NCI-H2107 (cell line): ENCODE measurements around the gene RNU5D-1.
"Not testable (repeated sequence)": the region's sequence is repeated elsewhere in the genome, so short reads cannot be mapped to it uniquely, and the experiment has no call there.

ENCODE experiments used
- DNase-seq: peaks from one replicate; lab custom pipeline; 2025; lab: John Stamatoyannopoulos, UW

RNU5D-1 gene

DNA sequence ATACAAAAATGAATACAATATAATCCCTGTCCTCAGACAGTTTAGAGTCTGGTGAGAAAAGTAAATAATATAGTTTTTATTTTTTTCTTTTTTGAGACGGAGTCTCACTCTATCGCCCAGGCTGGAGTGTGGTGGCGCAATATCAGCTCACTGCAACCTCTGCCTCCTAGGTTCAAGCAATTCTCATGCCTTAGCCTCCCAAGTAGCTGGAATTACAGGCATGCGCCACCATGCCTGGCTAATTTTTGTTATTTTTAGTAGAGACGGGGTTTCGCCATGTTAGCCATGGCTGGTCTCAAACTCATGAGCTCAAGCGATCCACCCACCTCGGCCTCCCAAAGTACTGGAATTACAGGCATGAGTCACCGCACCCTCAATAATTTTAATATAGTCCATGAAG lies 31.6 kb downstream of the RNU5D-1 start:
- DNase-seq = not testable (repeated sequence)

DNA sequence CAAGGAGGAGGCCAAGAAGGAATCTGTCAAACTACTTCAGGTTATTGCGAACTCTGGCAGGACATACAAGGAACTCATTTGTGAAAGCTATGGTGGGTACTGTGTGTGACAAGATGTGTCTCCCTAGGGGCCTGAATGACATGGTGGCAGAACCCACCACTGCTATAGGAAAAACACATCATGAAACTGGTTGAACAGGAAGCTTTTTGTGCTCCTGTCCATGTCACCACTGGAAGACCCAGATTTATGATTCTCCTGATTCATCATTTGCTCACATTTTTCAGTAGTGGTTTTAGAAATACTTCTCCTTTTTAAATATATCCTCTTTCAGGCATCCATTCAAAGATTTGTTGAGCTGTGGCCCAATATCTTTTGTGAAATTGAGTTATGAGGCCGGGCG lies 32.8 kb downstream of the RNU5D-1 start:
- DNase-seq = no peak

DNA sequence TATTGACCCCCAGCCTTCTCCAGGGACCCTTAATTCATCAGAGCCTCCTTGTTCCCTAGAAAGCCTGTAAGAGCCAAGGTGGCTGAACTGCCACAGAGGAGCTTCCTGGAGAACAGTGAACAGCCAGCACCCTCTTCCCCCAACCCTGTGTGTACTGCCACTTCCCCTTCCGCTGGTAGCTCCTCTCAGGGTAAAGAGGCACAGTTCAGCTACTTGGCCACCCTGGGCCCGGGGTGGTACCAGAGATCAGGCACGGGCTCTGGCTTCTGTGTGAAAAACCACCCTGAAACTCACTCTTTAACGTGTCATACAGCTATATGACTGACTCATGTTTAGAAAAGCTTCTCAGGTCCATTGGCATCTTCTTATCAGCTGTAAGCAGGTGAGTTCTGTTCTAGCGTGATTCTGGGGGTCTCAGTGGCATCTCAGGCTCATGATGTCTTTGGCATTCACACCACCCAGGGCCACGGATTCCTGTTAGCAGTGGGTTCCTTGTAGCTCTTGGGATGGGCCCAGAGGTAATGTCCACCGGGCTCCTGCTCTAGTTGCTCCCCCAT lies 34.1 kb downstream of the RNU5D-1 start:
- DNase-seq = no peak

DNA sequence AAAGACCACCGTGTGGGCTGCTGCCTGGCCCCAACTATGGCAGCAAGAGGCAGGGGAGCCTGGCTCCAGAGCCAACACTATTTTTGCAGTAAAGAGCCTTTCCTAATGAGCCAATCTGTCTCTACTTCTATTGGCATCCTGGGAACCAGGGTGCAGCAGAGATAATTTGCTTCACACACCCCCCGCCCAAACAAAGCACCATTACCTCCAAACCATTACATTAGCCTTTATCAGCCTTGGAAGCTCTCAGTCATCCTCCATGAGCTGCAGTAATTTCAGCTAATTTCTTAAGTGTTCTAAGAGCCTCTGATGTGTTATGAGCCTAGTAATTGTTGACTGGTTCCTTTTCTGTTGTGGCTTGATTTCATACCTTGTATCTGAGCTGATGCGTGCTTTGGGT lies 34.9 kb downstream of the RNU5D-1 start:
- DNase-seq = no peak

DNA sequence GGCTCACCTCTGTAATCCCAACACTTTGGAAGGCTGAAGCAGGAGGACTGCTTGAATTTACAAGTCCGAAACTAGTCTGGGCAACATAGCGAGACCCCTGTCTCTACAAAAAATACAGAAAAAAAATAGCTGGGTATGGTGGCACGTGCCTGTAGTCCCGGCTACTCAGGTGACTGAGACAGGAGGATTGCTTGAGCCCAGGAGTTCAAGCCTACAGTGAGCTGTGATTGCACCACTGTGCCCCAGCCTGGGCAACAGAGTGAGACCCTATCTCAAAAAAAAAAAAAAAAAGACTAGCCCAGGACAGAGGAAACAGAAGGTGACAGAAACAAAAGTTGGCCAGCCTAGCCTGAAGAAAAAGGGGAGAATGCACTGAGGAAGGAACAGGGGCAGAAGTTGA lies 35.3 kb downstream of the RNU5D-1 start:
- no peak for DNase-seq

DNA sequence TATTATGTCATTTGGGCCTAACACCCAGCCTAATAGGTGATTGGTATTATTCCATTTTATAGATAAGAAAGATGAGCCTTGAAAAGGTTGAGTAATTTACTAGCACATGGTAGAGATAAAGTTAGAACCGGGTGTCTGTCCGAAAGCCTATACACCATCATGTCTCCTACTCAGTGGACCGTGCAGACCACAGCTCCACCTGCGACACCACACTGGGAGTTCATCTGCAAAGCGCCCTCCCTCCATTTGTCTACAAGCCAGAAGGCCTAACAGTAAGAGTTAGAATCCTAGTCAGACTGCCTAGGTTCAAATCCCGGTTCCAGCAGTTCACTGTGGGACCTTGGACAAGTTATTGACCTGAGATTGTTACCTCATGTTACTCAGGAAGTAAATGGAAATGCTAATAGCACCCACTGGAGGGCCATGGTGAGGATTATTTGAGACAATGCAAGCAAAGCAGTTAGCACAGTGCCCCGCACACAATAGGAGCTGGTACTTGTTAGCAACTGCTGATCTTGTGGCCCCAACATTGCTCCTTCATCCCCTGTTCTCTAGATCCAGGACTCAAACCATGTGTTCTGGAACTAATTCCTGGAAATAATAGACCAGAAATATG lies 36.0 kb downstream of the RNU5D-1 start:
- no peak for DNase-seq

DNA sequence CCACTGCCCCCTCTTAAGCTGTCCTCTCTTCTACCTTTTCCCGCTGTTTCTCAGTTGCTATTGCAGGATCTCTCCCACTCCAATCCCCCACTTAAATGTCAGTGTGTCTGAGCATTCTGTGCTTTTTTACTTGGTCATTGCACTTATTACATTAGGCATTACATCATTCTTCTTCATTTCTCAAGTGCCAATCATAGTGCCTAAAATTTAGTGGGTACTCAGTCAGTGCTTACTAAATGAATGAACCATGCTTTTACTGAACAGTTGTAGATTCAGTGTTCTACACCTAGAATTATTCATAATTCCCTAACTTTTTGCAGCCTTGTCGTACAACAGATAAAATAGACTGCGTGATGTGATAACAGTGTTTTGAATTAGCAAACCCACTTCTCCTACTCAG lies 37.1 kb downstream of the RNU5D-1 start:
- no peak for DNase-seq

DNA sequence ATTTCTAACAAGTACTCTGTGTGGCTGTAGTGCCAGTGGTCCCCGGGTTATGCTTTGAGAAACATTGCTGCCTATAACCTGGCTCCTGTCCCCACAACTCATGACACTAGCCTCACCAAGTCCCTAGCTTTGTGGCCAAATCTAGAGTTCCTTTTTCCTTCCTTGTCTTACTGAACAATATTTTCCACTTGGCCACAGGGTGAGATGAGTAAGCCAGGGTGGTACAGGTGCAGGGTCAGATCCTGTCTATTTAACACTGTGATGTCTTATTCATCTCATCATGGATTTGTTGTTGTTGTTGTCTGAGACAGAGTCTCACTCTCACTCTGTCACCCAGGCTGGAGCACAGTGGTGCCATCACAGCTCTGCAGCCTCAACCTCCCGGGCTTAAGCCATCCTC lies 37.8 kb downstream of the RNU5D-1 start:
- DNase-seq = no peak

DNA sequence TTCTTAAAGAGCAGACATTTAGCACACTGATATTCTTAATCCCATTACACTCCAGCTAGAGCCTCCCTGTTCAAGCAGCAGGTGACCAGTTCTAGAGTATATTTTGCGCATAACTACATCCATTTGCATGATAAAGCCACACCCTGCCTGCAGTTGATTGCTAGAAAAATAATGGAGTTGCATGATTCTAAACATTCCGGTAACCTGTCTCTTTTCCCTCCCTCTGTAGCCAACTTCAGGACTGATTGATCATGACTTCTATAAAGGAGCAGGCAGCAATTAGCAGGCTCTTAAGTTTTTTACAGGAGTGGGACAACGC lies 41.6 kb downstream of the RNU5D-1 start:
- no peak for DNase-seq

DNA sequence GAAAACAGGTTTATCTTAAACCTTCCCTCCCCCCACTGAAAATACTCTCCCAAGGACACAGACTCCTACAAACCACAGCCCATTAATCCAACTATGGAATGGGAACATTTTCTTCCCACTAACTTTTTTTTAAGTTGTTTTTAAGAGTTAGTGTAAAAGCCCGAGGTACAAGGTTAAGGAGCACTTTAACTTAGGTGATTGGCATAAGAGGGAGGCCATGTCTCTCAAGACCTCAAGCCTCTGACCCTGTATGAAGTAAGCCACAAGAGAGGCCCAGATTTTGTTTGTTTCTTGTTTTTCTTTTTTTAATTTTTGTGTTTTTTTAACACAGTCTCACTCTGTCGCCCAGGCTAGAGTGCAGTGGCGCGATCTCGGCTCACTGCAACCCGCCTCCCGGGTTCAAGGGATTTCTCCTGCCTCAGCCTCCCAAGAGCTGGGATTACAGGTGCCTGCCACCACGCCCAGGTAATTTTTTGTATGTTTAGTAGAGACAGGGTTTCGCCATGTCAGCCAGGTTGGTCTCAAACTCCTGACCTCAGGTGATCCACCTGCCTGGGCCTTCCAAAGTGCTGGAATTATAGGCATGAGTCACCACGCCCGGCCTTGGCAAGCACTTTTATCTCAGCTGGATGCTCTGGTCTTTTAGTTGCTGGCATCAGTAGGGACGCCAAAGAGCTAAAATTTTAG lies 42.1 kb downstream of the RNU5D-1 start:
- DNase-seq = no peak

DNA sequence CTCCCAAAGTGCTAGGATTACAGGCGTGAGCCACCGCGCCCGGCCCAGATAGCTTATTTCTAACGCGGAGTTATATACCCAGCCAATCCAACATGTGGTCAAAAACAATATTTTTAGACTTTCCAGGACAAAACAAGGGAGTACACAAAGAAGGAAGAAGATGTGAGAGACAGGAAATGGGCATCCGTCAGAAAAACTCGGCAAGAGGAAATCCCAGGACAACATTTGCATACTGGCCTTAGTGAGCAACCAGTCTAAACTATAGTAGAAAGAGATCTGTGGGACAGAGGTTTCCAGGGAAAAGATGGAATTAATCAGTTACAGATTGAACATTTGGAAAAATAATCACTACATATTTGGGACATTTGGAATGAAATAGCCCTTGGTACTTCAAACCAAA lies 45.1 kb downstream of the RNU5D-1 start:
- DNase-seq = no peak

DNA sequence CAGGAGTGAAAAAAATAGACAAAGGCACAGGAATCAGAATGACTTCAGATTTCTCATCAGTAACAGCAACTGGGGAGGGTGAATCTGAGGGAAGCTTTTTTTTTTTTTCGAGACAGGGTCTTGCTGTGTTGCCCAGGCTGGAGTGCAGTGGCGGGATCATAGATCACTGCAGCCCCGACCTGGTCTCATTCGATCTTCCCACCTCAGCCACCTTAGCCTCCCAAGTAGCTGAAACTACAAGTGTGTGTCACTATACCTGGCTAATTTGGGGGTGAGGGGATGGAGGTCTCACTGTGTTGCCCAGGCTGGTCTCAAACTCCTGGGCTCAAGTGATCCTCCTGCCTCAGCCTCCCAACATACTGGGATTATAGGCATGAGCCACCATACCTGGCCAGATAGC lies 45.8 kb downstream of the RNU5D-1 start:
- DNase-seq = no peak

DNA sequence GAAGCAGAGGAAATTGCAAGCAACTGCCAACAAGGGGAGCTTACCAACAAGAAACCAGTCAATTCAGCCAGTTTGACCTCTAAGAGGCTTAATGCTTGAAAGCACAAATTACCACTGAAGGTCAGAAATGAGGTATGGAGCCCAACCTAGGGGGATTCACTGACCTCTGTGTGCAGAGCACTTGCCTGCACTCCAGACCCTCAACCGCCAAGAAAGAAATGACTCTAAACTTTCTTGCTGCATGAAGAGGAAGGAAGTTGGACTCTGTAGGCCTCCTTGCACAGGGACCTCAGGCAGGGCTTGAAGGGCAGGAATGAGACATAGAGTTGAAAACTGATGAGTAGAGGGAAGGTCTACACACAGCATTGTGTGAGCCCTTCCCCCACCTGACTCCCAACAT lies 46.4 kb downstream of the RNU5D-1 start:
- no peak for DNase-seq

DNA sequence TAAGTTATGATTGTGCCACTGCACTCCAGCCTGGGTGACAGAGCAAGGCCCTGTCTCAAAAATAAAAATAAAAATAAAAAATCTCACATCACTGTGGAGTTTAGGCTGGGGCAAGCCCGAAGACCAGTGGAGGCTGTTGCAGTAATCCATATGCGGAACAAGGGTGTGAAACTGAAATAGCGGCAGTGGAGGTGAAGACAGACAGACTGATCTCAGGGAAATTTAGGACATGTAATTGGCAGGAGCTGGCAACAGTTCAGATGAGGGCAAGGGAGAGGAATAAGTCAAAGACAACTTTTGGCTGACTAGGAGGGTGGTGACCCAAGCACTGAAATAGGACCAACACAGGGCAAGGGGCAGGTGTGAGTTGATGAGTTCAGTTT lies 48.1 kb downstream of the RNU5D-1 start:
- no peak for DNase-seq

DNA sequence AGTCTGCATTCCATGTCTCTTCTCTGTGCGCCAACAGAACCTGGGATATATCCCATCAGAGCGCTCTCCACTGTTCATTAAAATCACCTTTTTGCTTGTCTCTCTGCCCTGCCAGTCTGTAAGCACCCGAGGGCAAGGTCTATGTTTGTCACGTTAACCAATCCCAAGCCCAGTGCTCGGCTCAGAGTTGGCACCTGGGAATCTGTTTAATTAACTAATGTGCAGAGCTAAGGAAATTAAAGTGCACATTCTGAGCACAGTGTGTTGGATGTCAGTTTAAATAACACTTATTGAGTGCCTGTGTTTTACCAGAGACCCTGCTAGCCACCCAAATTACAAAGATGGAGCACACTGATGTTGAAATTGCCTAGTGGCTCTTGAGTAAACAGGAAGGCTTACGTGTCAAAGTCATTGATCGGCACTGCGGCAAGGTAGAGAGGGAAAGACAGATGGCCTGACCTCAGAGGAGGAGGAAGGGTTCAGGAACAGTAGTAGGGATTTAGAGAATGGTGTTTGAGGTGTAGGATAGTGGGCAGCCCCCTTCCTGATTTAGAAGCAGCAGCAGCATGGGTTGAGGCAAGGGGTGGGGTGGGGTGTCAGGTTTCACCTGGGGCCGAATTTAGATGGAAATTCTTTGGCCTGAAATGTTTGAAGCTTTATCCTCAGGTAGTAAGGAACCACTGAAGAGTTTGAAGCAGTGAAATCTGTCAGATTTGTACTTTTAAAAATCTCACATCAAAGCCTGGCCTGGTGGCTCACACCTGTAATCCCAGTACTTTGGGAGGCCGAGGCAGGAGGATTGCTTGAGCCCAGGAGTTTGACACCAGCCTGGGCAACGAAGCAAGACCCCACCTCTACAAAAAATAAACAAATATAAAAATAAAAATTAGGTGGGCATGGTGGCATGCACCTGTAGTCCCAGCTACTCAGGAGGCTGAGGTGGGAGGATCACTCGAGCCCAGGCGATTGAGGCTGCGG lies 48.8 kb downstream of the RNU5D-1 start:
- no peak for DNase-seq
